ENCODE results near the gene ITGAE. TPM values are rescaled to one million over a fixed set of nuclear protein-coding genes. Genes with fewer than 3 reads are reported as not detected.

The ITGAE gene
- total RNA-seq, 2 donors from 2014 or later, result 21.8 to 34.3 TPM

DNA sequence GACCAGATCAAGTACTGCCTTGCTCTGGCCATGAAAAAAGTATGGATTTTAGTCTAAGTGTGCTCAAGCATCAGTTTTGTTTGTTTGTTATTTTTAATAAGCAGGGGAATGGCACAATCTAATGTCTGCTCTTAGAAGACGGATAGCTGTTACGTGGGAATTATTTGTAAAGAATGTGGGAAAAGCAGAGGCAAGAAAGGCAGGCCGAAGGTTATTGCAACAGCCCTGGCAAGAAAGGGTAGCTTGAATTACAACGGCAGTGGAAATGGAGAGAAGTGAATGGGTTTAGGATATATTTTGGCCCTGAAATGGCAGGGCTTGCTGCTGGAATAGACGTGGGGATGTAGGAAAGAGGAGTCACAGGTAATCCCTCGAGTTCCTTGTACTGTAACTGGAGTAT is 78.3 kb downstream of the ITGAE start:
- H3K27ac ChIP-seq (ENCODE audit: low read depth, low read length), result no peak overlapping the region
- H3K27me3 Mint-ChIP-seq (ENCODE audit: insufficient read depth), result no peaks in the 10 kb centered on the region

GRCh38 chr17:3719265-3719664 is 81.7 kb downstream of the ITGAE start:
- Histone ChIP-seq H3K27me3 (ENCODE audit: control insufficient read depth, insufficient read depth, low read length, poor library complexity, severe bottlenecking) (no peaks in the 10 kb centered on the region), H3K4me1 (ENCODE audit: control insufficient read depth, insufficient read depth, low read length) (no peaks in the 10 kb centered on the region), H3K27ac (ENCODE audit: low read depth, low read length) (no peak overlapping the region), H3K36me3 (ENCODE audit: control insufficient read depth, insufficient read depth, low read length) (peaks cover 48% of the 10 kb centered on the region), H3K4me3 (ENCODE audit: low read length) (no peak overlapping the region), H3K9me3 (ENCODE audit: control insufficient read depth, low read length) (no peaks in the 10 kb centered on the region), H3K9ac (ENCODE audit: extremely low read depth, low read length, poor library complexity, severe bottlenecking) (no peak overlapping the region)
- peaks cover 47% of the 10 kb centered on the region for H3K36me3 Mint-ChIP-seq (ENCODE audit: low read depth)
- H3K27me3 Mint-ChIP-seq (ENCODE audit: insufficient read depth), result no peaks in the 10 kb centered on the region
- H3K9me3 Mint-ChIP-seq, result no peaks in the 10 kb centered on the region
- H3K27ac Mint-ChIP-seq, result no peak overlapping the region
- TF ChIP-seq, protein P1, sequence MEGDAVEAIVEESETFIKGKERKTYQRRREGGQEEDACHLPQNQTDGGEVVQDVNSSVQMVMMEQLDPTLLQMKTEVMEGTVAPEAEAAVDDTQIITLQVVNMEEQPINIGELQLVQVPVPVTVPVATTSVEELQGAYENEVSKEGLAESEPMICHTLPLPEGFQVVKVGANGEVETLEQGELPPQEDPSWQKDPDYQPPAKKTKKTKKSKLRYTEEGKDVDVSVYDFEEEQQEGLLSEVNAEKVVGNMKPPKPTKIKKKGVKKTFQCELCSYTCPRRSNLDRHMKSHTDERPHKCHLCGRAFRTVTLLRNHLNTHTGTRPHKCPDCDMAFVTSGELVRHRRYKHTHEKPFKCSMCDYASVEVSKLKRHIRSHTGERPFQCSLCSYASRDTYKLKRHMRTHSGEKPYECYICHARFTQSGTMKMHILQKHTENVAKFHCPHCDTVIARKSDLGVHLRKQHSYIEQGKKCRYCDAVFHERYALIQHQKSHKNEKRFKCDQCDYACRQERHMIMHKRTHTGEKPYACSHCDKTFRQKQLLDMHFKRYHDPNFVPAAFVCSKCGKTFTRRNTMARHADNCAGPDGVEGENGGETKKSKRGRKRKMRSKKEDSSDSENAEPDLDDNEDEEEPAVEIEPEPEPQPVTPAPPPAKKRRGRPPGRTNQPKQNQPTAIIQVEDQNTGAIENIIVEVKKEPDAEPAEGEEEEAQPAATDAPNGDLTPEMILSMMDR (conservative IDR thresholded peaks at IDR 0.05), result no peak
- DNase-seq, result no peak
- H3K4me1 Mint-ChIP-seq, result peaks cover 8% of the 10 kb centered on the region
- H3K4me3 Mint-ChIP-seq, result no peak overlapping the region

More for the DNA sequence above, 78.3 kb downstream of the ITGAE start:
- peak overlapping the region; percentile 92 for H3K4me3 ChIP-seq (ENCODE audit: low read length)
- no peaks in the 10 kb centered on the region for H3K27me3 ChIP-seq (ENCODE audit: control insufficient read depth, insufficient read depth, low read length, poor library complexity, severe bottlenecking)
- no peaks in the 10 kb centered on the region for H3K9me3 ChIP-seq (ENCODE audit: control insufficient read depth, low read length)
- peaks cover 35% of the 10 kb centered on the region for H3K36me3 ChIP-seq (ENCODE audit: control insufficient read depth, insufficient read depth, low read length)
- H3K9ac ChIP-seq (ENCODE audit: extremely low read depth, low read length, poor library complexity, severe bottlenecking), result peak overlapping the region; percentile 66
- WGBS, 2 experiments (ENCODE audit: insufficient coverage in 1 of 2, insufficient read length in 1 of 2), result 72 to 74% methylated on average over 6 of the region's 6 CpGs
- TF ChIP-seq, protein P1 (conservative IDR thresholded peaks at IDR 0.05), result no peak
- H3K9me3 Mint-ChIP-seq, result no peaks in the 10 kb centered on the region
- H3K36me3 Mint-ChIP-seq (ENCODE audit: low read depth), result peaks cover 42% of the 10 kb centered on the region
- peaks cover 17% of the 10 kb centered on the region for H3K4me1 Mint-ChIP-seq
- H3K27ac Mint-ChIP-seq, result no peak overlapping the region
- peak overlapping the region; percentile 80 for H3K4me3 Mint-ChIP-seq
- DNase-seq, result no peak
- peaks cover 3% of the 10 kb centered on the region for H3K4me1 ChIP-seq (ENCODE audit: control insufficient read depth, insufficient read depth, low read length)

DNA sequence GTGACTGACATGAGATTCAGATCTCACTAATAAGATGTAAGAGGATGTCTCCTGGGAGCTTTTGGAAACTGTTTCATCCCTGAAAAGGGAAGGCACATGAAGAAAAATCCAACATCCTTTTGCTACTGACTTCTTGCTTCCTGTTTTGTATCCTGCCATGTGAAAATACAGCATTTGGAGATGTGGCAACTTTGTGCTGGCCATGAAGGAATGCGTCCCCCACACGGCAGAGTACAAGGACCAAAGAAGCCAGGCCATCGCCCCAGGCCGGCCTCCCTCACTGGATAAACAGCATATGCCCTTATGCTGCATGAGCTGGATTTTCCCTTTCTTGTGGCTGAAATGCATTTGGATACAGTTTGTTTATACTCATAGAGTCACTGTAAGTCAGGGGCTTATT is 82.8 kb downstream of the ITGAE start:
- Histone ChIP-seq H3K27ac (ENCODE audit: low read depth, low read length) (no peak overlapping the region), H3K9me3 (ENCODE audit: control insufficient read depth, low read length) (no peaks in the 10 kb centered on the region), H3K4me3 (ENCODE audit: low read length) (no peak overlapping the region), H3K36me3 (ENCODE audit: control insufficient read depth, insufficient read depth, low read length) (peaks cover 48% of the 10 kb centered on the region), H3K27me3 (ENCODE audit: control insufficient read depth, insufficient read depth, low read length, poor library complexity, severe bottlenecking) (no peaks in the 10 kb centered on the region), H3K9ac (ENCODE audit: extremely low read depth, low read length, poor library complexity, severe bottlenecking) (no peak overlapping the region), H3K4me1 (ENCODE audit: control insufficient read depth, insufficient read depth, low read length) (no peaks in the 10 kb centered on the region)
- Mint-ChIP-seq H3K4me1 (peaks cover 8% of the 10 kb centered on the region), H3K27ac (no peak overlapping the region), H3K9me3 (no peaks in the 10 kb centered on the region), H3K36me3 (ENCODE audit: low read depth) (peaks cover 48% of the 10 kb centered on the region), H3K27me3 (ENCODE audit: insufficient read depth) (no peaks in the 10 kb centered on the region), H3K4me3 (no peak overlapping the region)
- TF ChIP-seq, protein P1 (conservative IDR thresholded peaks at IDR 0.05), result no peak
- DNase-seq, result no peak
- WGBS, 2 experiments (ENCODE audit: insufficient coverage in 1 of 2, insufficient read length in 1 of 2), result 83 to 97% methylated on average over 2 to 4 of the region's 4 CpGs
